Activated gamma-delta T cell treated with Interleukin-2 at 50 U/mL for 16 hours (primary cell): Measurements from ENCODE around the gene LTBP4.
"Not testable (repeated sequence)": the region's sequence is repeated elsewhere in the genome, so short reads cannot be mapped to it uniquely, and the experiment has no call there.

Source experiments
- DNase-seq: peaks from one replicate; pipeline ENCODE4 v3.0.0-alpha.2; 2020

LTBP4 gene

DNA sequence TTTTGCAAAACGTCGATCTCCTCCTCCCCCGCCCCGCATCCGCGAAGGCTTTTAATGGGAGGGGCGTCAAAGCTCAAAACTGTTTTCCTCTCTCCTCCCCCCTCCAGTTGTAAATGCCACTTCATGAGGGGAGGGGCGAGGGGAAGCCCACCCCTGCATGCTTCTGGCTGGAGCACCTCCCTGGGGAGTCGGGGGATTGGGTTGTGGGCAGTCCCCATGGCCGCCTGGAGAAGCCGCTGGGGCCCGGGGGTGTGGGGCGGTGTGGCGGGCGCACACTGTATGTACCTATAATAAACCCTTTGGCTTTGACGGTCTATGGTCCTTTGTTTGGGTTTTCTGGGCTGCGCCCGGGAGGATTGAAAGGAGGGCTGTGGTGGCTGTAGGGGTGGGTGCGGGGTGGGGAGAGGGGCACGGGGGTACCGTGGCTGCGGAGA is 25.0 kb upstream of the LTBP4 start:
- no peak for DNase-seq

DNA sequence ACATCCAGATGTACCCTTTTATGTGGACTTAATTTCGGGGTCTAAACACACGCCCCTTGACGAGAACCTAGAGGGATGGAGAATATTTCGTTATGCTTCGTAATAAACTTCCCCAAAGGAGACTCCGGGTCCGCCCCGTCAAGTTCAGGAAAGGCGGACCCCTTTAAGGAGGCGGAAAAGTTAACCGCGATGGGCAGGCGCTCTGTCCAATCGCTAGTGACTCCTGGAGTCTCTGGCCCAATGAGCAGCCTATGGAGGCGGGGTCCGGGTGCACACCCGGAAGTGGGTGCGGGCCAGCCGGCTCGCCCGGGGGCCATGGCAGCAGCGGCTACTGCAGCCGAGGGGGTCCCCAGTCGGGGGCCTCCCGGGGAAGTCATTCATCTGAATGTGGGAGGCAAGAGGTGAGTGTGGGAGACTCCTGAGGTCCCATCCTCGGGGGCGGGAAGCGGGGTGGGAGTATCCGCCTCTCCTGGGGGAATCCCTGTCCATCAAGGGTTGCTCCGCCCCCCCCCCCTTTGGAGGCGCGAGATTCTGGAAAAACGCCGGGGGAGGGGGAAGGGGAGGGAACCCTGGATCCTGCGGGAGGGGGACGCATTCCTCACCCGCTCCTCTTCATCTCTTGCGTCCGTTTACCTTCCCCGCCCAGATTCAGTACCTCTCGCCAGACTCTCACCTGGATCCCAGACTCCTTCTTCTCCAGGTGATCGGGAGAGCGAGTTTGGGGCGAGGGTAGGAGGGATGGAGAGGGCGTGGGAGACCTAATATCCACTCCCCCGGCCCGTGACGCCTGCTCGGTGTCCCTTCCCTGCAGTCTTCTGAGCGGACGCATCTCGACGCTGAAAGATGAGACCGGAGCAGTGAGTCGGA is 24.4 kb upstream of the LTBP4 start, which contains the start of gene SHKBP1:
Gene SHKBP1, plus strand, starts transcription at position 289 of the 867 bp plus-strand sequence. Its CDS starts 27 bp downstream, at position 316.
- DNase-seq, result peak; percentile 94

DNA sequence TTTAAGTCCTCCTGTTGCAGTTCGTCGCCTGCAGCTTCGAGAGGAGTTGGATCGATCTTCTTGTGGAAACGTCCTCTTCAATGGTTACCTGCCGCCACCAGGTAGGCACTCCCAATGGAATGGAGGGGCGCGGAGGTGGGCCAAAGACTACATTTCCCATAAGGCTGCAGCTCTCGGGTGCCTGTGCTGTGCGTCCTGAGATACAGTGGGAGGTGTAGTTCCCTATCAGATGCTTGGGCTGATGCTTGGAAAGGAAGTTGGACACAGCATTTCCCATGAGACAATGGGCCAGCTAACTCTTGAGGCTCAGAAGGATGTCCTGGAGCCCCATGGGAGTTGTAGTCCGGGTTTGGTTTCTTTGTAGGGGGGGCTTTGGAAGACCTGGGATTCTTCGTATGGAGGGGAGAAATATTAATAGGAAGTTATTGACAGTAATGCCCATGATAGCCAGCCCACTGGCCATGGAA is 22.7 kb upstream of the LTBP4 start:
- DNase-seq, result no peak

DNA sequence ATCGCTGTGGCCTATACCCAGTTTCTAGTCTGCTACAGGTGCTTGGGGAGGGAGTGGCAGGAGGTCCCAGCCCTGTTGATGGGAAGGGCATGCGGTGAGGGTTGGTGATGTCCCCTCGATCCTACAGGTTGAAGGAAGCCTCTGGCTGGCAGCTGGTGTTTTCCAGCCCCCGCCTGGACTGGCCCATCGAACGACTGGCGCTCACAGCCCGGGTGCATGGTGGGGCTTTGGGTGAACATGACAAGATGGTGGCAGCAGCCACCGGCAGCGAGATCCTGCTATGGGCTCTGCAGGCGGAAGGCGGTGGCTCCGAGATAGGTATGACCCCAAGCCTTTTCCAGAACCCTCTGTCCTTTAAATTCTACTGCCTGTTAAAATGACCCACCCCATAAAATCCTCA is 20.6 kb upstream of the LTBP4 start:
- no peak for DNase-seq

DNA sequence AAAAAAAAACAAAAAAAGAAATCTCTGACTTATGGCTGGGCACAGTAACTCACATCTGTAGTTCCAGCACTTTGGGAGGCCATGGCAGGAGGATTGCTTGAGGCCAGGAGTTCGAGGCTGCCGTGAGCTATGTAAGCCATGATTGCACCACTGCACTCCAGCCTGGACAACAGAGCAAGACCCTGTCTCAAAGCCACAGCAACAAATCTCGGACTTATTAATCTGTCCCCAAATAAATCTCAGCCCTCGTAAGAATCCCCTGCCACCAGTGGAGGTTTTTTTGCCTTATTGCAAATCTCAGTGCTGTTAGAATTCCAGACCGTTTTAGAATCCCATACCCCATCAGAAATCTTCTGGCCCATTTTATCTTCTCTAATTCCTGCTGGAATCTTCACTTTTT is 19.6 kb upstream of the LTBP4 start:
- DNase-seq, result no peak

DNA sequence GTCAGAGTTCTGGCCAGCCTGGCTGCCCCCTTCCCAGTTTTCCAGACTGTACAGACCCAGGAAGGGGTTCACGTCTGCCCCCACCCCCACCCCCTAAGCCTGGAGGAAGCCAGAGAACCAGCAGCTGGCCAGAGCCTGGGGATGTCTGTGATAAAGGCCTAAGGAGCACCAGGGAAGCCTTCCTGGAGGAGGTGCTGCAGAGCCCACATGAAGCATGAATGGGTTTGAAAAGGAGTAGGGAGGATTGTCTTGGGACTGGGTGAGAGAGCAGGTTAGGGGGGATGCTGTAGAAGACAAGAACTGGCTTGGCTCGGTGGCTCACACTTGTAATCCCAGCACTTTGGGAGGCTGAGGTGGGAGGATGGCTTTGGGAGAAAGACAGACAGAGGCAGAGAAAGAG is 18.7 kb upstream of the LTBP4 start:
- DNase-seq, result no peak

DNA sequence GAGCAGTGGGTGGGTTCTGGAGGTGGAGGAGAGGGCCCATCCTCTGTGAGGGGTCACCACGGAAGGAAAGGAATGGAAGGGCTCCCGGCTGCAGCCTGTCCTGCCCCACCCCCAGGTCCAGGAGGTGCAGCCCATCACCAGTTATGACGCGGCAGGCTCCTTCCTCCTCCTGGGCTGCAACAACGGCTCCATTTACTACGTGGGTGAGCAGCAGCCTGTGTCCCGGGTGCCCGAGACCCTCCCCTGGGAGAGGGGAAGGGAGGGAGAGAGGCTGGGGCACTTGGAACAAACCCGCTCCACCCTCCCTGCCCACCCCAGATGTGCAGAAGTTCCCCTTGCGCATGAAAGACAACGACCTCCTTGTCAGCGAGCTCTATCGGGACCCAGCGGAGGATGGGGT is 17.9 kb upstream of the LTBP4 start:
- no peak for DNase-seq

DNA sequence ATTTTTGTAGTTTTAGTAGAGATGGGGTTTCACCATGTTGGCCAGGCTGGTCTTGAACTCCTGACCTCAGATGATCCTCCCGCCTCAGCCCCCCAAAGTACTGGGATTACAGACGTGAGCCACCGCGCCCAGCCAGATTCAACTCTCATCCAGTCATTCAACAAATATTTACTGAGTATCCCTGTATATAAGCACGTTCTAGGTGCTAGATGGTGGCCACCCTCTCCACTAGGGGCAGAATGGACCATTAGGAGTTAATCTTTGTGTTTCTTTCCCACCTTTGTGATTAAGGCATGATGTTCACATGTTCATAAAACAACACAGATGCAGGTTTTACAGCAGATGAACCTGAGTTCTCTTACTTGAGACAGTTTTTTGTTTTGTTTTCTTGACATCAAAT is 17.2 kb upstream of the LTBP4 start:
- DNase-seq, result no peak

DNA sequence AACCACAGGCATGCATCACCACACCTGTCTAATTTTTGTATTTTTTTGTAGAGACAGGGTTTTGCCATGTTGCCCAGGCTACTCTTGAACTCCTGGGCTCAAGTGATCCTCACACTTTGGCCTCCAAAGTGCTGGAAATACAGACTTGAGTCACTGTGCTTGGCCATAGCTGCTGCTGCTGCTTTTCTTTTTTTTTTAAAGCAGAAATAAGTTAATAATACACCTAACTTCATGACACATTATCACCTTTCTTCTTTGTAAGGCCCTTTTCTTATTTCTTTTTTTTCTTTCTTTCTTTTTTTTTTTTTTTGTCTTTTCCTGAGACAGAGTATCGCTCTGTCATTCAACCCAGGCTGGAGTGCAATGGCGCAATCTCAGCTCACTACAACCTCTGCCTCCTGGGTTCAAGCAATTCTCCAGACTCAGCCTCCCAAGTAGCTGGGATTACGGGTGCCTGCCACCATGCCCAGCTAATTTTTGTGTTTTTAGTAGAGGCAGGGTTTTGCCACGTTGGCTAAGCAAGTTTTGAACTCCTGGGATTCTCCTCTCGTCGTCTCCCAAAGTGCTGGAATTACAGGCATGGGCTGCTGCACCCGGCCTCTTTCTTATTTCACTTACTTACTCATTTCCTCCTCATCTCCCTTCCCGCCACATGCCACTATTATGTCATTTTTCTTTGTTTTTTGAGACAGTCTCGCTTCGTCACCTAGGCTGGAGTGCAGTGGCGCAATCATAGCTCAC is 15.8 kb upstream of the LTBP4 start:
- no peak for DNase-seq

DNA sequence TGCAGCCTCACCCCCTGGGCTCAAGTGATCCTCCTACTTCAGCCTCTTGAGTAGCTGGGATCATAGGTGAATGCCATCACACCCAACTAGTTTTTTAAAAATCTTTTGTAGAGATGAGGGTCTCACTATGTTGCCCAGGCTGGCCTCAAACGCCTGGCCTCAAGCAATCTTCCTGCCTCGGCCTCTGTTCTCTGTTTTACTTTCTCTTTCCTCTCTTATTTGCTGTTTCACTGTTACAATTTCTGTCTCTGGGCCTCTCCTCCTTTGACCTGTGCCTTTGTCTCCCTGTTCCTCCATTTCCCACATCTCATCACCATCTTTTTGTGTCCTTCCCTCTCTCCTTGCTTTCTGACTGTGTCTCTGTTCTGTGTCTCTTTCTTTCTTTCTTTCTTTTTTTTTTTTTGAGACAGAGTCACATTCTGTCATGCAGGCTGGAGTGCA is 15.2 kb upstream of the LTBP4 start:
- no peak for DNase-seq

DNA sequence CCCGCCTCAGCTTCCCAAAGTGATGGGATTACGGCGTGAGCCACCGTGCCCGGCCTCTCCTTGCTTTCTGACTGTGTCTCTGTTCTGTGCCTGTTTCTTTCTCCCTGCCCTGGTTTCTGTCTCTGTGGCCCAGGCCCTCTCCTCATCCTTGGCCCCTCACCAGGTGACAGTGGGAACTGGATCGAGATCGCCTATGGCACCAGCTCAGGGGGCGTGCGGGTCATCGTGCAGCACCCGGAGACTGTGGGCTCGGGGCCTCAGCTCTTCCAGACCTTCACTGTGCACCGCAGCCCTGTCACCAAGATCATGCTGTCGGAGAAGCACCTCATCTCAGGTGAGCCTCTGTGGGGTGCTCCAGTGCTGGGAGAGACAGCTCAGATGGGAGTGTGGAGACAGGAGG is 14.6 kb upstream of the LTBP4 start:
- no peak for DNase-seq

DNA sequence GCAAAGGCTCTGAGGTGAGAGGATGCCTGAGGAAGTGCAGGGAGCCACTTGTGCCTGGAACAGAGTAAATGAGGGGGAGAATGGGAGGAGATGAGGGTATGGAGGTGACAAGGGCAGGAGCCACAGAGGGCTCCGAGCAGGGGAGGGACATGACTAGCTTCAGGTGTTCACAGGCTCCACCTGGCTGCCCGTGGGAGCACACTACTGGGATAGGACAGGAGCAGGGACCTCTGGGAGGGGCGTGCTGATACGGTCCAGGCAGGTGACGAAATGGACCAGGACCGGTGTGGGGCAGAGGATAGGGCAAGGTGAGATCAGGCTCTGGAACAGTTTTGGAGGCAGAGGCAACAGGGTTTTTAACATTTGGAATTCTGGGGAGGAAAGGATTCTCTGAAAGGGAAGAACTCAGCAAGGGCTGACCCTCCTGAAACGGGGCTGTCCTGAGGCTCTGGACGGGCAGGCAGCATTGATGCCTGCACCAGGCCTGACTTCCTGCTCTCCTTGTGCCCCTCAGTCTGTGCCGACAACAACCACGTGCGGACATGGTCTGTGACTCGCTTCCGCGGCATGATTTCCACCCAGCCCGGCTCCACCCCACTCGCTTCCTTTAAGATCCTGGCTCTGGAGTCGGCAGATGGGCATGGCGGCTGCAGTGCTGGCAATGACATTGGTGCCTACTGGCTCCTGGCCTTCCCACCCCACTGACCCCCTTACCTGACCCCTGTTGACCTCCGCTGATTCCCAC is 12.9 kb upstream of the LTBP4 start:
- DNase-seq, result no peak

DNA sequence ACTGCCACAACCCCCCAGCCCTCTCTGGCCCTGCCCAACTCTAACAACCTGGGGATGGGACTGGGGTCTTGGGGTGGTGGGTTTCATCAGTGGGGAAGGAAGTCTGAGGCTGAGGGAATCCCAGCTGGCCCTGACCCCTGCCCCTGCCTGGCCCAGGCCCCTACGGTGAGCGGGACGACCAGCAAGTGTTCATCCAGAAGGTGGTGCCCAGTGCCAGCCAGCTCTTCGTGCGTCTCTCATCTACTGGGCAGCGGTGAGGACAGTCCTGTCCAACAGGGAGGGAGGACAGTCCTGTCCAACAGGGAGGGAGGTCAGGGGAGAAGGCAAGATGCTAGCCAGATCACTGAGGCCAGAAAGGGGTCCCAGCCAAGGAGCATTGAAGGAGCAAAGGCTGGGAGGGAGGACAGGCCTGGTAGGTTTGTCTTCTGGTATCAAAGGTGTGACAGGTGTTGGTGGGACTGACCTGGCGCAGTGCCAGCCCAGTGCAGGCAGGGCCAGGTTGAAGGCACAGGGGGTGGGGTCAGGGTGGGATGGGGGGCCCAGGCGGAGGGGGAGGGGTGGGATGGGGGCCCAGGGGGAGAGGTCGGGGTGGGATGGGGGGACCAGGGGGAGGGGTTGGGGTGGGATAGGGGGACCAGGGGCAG is 12.1 kb upstream of the LTBP4 start:
- no peak for DNase-seq

DNA sequence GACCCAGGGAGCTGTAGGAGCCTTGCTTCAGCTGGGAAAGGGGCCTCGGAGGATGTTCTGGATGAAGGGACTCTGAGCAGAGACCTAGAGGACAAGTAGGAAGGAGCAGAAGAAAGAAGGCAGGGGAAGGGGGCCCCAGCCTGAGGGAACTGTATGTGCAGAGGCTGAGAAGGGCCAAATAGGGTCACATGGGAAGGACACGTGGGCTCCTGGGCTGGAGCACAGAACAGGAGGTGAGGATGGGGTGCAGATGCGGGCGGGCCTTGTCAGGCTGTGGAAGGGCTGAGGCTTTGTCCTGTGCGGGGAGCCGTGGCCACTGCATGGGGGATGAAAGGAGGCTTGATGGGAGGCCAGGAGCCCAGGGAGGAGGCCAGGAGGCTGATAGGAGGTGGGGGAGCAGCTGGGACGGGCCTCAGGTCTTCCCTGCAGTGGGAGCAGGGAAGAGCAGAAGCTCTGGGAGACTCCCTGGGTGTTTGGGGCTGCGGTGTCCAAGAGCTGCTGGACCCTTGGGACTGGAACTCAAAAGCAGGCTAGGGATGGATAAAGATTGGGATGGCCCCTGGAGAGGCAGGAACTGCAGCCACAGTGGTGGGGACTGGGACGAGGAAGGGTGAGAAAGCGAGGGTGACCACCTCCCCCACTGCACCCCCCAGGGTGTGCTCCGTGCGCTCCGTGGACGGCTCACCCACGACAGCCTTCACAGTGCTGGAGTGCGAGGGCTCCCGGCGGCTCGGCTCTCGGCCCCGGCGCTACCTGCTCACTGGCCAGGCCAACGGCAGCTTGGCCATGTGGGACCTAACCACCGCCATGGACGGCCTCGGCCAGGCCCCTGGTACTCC is 11.4 kb upstream of the LTBP4 start:
- DNase-seq, result no peak

DNA sequence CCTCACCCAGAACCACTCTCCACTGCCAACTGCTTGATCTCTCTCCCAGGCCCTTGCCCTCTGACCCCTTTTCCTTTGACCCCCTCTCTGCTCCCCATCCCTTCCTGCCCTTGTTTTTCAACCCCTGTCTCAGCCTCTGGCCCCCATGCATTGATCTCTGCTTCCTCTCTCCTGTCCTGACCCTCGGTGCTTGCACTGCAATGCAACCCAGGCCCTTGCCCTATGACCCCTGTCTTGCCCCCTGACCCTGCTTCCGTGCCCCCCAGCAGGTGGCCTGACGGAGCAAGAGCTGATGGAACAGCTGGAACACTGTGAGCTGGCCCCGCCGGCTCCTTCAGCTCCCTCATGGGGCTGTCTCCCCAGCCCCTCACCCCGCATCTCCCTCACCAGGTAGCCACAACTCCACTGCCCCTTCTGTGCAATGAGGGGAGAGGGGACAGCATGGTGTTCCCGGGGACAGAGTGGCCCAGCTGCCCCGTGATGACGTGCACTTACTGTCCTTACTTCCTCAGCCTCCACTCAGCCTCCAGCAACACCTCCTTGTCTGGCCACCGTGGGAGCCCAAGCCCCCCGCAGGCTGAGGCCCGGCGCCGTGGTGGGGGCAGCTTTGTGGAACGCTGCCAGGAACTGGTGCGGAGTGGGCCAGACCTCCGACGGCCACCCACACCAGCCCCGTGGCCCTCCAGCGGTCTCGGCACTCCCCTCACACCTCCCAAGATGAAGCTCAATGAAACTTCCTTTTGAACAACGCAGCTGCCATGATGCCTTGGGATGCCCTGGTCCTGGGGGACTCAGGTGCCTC is 10.5 kb upstream of the LTBP4 start:
- no peak for DNase-seq

DNA sequence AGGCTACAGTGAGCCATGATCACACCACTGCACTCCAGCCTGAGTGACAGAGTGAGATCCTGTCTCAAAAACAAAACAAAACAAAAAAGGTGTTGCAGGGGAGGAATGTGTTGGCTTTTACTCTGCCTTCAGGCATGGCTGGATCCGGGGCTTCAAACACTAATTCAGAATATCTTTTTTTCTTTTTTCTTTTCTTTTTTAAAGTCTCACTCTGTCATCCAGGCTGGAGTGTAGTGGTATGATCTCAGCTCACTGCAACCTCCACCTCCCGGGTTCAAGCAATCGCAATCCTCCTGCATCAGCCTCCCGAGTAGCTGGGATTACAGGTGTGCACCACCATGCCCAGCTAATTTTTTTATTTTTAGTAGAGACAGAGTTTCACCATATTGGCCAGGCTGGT is 9.4 kb upstream of the LTBP4 start:
- not testable (repeated sequence) for DNase-seq

DNA sequence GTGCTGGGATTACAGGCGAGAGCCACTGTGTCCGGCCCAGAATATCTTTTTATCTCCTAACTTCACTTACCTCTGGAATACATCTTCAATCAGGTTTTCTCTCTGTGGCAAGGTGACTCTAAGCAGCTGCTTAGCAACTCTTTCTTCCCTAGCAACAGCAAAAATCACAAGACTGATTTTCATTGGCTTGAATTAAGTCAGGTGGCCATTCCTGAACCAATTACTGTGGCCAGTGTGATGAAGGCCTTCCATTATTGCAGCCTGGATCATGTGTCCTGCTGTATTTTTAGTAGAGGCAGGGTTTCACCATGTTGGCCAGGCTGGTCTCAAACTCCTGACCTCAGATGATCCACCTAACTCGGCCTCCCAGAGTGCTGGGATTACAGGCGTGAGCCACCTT is 9.0 kb upstream of the LTBP4 start:
- DNase-seq, result no peak

DNA sequence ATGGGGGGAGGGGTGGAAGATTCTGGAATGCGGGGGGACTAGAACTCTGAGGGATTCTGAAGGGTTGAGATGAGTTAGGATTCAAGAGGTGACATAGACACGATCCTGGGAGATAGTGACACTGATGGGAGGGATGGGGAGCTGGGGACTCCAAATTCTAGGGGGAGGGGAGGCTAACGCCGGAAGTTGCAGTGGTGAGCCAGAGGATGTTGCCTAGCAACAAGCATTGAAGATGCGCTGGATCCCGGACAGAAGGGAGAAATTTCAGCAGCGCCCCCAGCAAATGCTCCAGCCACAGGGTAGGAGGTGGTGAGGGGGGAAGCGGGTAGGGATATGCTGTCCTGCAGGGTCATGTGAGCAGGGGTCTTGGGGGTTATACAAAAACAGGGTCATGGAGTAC is 6.9 kb upstream of the LTBP4 start:
- DNase-seq, result no peak

DNA sequence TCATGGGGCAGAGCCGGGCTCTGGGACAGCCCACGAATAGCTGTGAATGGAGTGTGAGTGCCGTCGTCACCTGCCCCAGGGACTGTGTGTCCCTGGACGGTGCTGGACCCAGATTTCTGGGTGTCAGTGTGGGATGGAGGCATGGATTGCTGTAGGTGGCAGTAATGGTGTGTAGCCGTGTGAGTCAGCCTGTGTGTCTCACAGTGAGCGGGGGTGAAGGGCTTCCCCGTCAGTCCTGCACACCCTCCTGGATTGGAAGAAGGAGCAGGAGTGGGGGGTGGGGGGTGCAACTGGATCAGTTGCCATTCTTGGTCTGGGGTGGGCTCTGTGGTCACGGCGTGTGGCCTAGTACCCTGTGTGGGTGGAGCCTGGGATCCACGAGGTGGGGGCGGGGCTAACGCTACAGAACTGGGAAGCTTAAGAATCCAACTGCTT is 6.5 kb upstream of the LTBP4 start:
- DNase-seq, result no peak

DNA sequence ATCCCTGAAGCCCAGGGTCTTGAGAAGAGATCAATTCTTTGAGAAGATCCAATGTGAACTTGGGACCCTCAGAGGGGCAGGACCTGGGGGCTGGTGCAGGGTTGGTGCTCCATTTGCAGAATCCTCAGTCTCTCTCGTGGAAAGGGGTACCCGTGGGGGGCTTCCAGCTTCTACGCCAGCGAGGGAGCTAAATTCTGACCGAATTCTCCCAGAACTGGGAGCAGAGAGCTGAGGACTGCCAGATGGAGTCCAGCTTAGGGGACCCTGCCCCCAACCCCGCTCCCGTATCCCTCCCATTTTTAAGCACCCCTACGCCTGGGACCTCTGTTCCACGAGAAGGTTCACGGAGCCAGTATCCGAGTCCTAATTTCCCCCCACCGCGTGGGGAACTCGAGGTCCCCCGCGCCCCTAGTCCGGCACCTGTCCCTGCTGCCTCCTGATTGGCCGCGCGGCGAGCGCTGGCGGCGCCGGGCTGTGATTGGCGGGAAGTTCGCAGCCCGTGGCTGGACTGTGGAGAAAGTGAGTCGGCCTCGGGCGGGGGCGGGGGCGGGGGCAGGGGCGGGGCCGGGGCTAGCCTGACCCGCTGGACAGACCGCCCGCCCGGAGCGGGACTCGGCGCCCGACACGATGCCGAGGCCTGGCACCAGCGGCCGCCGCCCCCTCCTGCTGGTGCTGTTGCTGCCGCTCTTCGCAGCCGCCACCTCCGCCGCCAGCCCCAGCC is 4.4 kb upstream of the LTBP4 start:
- no peak for DNase-seq
